ENCODE data around the gene CACNA1G.

The CACNA1G gene

DNA sequence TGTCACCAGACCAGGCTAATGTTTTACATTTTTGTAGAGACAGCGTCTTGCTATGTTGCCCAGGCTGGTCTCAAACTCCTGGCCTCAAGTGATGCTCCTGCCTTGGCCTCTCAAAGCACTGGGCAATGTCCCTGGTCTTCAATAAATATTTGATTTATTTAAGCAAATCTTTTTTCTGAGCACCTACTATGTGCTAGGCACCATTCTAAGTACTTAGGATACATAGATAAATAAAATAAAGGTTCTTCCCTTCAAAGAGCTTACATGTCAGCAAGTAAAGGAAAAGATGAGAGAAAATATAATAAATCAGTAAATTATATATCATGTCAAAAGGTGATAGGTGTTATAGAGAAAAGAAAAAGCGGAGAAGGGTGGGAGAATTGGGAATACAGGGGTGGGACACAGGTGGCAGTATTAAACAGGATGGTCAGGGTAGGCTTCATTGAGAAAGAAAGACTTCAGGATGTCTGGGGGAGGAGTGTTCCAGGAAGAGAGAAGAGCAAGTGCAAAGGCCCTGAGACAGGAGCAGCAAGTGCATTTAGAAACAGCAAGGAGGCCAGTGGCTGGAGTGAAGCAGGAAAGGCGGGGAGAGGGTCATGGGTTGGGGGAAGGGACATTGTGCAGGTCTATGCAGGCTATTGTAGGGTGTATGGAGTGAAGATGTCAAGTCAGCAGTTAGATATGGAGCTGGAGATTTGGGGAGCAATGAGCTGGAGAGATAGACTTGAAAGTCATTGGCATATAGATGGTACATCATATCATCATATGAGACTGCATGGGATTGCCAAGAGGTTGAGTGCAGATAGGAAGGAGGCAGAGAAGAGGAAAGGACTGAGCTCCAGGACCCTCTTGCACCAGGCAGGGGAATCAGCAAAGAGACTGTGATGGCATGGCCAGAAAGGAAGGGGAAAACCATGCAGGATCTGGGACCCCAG, 85.5 kb downstream of the CACNA1G start:
- no peak overlapping the region for H3K4me2 ChIP-seq (ENCODE audit: low read depth, low read length, poor library complexity, severe bottlenecking)
- H4K20me1 ChIP-seq (ENCODE audit: insufficient read depth, low read length, poor library complexity, severe bottlenecking), result no peaks in the 10 kb centered on the region
- H3K9me2 ChIP-seq (replicated peaks; ENCODE audit: low read depth, low read length), result no peaks in the 10 kb centered on the region
- no peaks in the 10 kb centered on the region for H3F3A ChIP-seq (ENCODE audit: low read depth)
- H2AFZ ChIP-seq (ENCODE audit: low read length), result no peak overlapping the region
- no peaks in the 10 kb centered on the region for H3K79me2 ChIP-seq (ENCODE audit: insufficient read depth, low read length)
- TF ChIP-seq, protein P1, sequence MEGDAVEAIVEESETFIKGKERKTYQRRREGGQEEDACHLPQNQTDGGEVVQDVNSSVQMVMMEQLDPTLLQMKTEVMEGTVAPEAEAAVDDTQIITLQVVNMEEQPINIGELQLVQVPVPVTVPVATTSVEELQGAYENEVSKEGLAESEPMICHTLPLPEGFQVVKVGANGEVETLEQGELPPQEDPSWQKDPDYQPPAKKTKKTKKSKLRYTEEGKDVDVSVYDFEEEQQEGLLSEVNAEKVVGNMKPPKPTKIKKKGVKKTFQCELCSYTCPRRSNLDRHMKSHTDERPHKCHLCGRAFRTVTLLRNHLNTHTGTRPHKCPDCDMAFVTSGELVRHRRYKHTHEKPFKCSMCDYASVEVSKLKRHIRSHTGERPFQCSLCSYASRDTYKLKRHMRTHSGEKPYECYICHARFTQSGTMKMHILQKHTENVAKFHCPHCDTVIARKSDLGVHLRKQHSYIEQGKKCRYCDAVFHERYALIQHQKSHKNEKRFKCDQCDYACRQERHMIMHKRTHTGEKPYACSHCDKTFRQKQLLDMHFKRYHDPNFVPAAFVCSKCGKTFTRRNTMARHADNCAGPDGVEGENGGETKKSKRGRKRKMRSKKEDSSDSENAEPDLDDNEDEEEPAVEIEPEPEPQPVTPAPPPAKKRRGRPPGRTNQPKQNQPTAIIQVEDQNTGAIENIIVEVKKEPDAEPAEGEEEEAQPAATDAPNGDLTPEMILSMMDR (conservative IDR thresholded peaks at IDR 0.05; ENCODE audit: low read length), result no peak
- no peak for TF ChIP-seq EZH2phosphoT487 (IDR thresholded peaks at IDR 0.05; ENCODE audit: borderline replicate concordance)
- no peaks in the 10 kb centered on the region for H3K36me3 ChIP-seq (ENCODE audit: insufficient read depth, low read length)
- H3K4me1 ChIP-seq (ENCODE audit: insufficient read depth, low read length, poor library complexity, severe bottlenecking), result peaks cover 4% of the 10 kb centered on the region
- no peak overlapping the region for H3K4me3 ChIP-seq (ENCODE audit: low read length, poor library complexity, severe bottlenecking)
- H3K9me3 ChIP-seq (ENCODE audit: insufficient read depth, low read depth, low read length), result no peaks in the 10 kb centered on the region
- H3K9ac ChIP-seq (ENCODE audit: low read depth, low read length, poor library complexity, severe bottlenecking), result no peak overlapping the region
- no peaks in the 10 kb centered on the region for H3K27me3 ChIP-seq (ENCODE audit: insufficient read depth, low read length, poor library complexity, severe bottlenecking)

- H3K79me2 ChIP-seq (ENCODE audit: insufficient read depth, low read length), result no peaks in the 10 kb centered on the region
- H3K4me1 ChIP-seq (ENCODE audit: insufficient read depth, low read length, poor library complexity, severe bottlenecking), result no peaks in the 10 kb centered on the region
- H3K27me3 ChIP-seq (ENCODE audit: insufficient read depth, low read length, poor library complexity, severe bottlenecking), result peaks cover 4% of the 10 kb centered on the region
- H3K4me3 ChIP-seq (ENCODE audit: low read length, poor library complexity, severe bottlenecking), result no peak overlapping the region
- no peak overlapping the region for H3K9ac ChIP-seq (ENCODE audit: low read depth, low read length, poor library complexity, severe bottlenecking)
- H4K20me1 ChIP-seq (ENCODE audit: insufficient read depth, low read length, poor library complexity, severe bottlenecking), result no peaks in the 10 kb centered on the region
- no peak overlapping the region for H2AFZ ChIP-seq (ENCODE audit: low read length)
- H3K9me2 ChIP-seq (replicated peaks; ENCODE audit: low read depth, low read length), result no peaks in the 10 kb centered on the region
- H3K36me3 ChIP-seq (ENCODE audit: insufficient read depth, low read length), result no peaks in the 10 kb centered on the region
- H3K4me2 ChIP-seq (ENCODE audit: low read depth, low read length, poor library complexity, severe bottlenecking), result no peak overlapping the region
- no peak for TF ChIP-seq EZH2phosphoT487 (IDR thresholded peaks at IDR 0.05; ENCODE audit: borderline replicate concordance)
- TF ChIP-seq, protein P1 (conservative IDR thresholded peaks at IDR 0.05; ENCODE audit: low read length), result no peak
- no peaks in the 10 kb centered on the region for H3K9me3 ChIP-seq (ENCODE audit: insufficient read depth, low read depth, low read length)
- H3F3A ChIP-seq (ENCODE audit: low read depth), result no peaks in the 10 kb centered on the region
Measured at GRCh38 chr17:50647187-50647586, 86.7 kb downstream of the CACNA1G start.

DNA sequence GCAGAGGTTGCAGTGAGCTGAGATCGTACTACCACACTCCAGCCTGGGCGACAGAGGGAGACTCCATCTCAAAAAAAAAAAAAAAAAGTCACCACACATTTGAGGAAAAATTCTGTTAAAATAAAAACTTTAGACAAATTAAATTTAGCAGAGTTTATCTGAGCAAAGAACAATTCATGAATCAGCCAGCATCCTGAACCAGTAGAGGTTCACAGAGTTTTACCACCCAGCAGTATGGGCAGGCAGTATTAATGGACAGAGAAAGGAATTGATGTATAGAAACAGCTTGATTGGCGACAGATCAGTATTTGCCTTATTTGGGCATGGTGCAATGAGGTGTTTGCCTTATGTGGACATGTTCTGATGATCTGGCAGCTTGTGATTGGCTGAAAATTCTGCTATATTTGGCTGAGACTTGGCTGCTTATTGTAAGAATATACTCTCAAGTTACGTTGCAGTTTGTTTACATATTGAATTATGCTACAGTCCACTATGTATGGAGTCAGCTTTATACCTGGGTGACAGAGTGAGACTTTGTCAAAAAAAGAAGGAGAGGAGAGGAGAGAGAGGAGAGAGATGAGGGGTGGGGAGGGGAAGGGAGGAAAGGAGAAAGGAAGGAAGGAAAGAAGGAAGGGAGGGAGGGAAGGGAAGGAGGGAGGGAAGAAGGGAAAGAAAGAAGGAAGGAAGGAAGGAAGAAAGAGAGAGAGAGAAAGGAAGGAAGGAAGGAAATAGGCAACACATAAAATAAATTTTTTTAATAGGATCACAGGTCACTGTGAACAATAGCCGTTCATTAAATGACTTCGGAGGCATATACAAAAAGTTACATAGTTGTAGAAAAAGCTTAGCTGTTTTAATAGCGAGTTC, 88.8 kb downstream of the CACNA1G start:
- Histone ChIP-seq H3K4me2 (ENCODE audit: low read depth, low read length, poor library complexity, severe bottlenecking) (no peak overlapping the region), H3K9me2 (replicated peaks; ENCODE audit: low read depth, low read length) (no peaks in the 10 kb centered on the region), H3K79me2 (ENCODE audit: insufficient read depth, low read length) (no peaks in the 10 kb centered on the region)

More for the DNA sequence above, 88.8 kb downstream of the CACNA1G start:
- peaks cover 4% of the 10 kb centered on the region for H3K27me3 ChIP-seq (ENCODE audit: insufficient read depth, low read length, poor library complexity, severe bottlenecking)
- H4K20me1 ChIP-seq (ENCODE audit: insufficient read depth, low read length, poor library complexity, severe bottlenecking), result no peaks in the 10 kb centered on the region
- H3F3A ChIP-seq (ENCODE audit: low read depth), result no peaks in the 10 kb centered on the region
- no peak overlapping the region for H3K4me3 ChIP-seq (ENCODE audit: low read length, poor library complexity, severe bottlenecking)
- no peaks in the 10 kb centered on the region for H3K4me1 ChIP-seq (ENCODE audit: insufficient read depth, low read length, poor library complexity, severe bottlenecking)
- peaks cover 6% of the 10 kb centered on the region; the same call in 1 of the 2 replicates for H3K9me3 ChIP-seq (ENCODE audit: insufficient read depth, low read depth, low read length)
- no peak overlapping the region for H3K9ac ChIP-seq (ENCODE audit: low read depth, low read length, poor library complexity, severe bottlenecking)
- H3K36me3 ChIP-seq (ENCODE audit: insufficient read depth, low read length), result no peaks in the 10 kb centered on the region
- TF ChIP-seq, protein P1 (conservative IDR thresholded peaks at IDR 0.05; ENCODE audit: low read length), result no peak
- no peak for TF ChIP-seq EZH2phosphoT487 (IDR thresholded peaks at IDR 0.05; ENCODE audit: borderline replicate concordance)
- no peak overlapping the region for H2AFZ ChIP-seq (ENCODE audit: low read length)

Data from Loucy (cell line).